Epithelial cell of esophagus (primary cell): ENCODE data around the gene SLC9A1.
A peak's percentile ranks its signal among the peaks of the same experiment; 100 is the strongest.

Experiments
- DNase-seq: peaks from one replicate; pipeline ENCODE4 v3.0.0; 2010; ENCODE audit warnings: low read depth
- H3K4me3 ChIP-seq: 2 replicates; pipeline ENCODE4 v1.5.1; 2011; ENCODE audit warnings: mild to moderate bottlenecking, low read length, control low read depth
- CTCF ChIP-seq: IDR thresholded peaks from 2 replicates; pipeline ENCODE4 v1.5.1; 2011; ENCODE audit warnings: low read depth, mild to moderate bottlenecking, low read length, control low read depth, inconsistent platforms; ENCODE audit not compliant: insufficient read depth; ENCODE audit errors: missing control alignments

The SLC9A1 gene

GRCh38 chr1:27161594-27161993, 6.7 kb upstream of the SLC9A1 start:
- no peak overlapping the region for H3K4me3 ChIP-seq
- peak; percentile 92 for DNase-seq
- no peak for TF ChIP-seq CTCF

GRCh38 chr1:27157194-27157593, 2.3 kb upstream of the SLC9A1 start:
- TF ChIP-seq CTCF: no peak
- no peak overlapping the region for H3K4me3 ChIP-seq
- no peak for DNase-seq

GRCh38 chr1:27154469-27154990, 395 bp downstream of the SLC9A1 start:
- no peak for TF ChIP-seq CTCF
- no peak for DNase-seq
- H3K4me3 ChIP-seq: peak overlapping the region; percentile 81

GRCh38 chr1:27153927-27154358, 982 bp downstream of the SLC9A1 start:
- peak overlapping the region; percentile 81 for H3K4me3 ChIP-seq
- TF ChIP-seq CTCF: no peak
- no peak for DNase-seq

GRCh38 chr1:27153549-27153886, 1.4 kb downstream of the SLC9A1 start:
- H3K4me3 ChIP-seq: peak overlapping the region; percentile 81
- TF ChIP-seq CTCF: no peak
- no peak for DNase-seq

GRCh38 chr1:27152829-27153548, 1.9 kb downstream of the SLC9A1 start:
- DNase-seq: peak; percentile 77
- peak overlapping the region; percentile 81 for H3K4me3 ChIP-seq
- no peak for TF ChIP-seq CTCF
